Putamen (tissue), 1 donor: ENCODE measurements around the gene PORCN.
"Not testable (repeated sequence)": the region's sequence is repeated elsewhere in the genome, so short reads cannot be mapped to it uniquely, and the experiment has no call there.

Experiments used
- DNase-seq: peaks from one replicate; pipeline ENCODE4 v3.0.0-alpha.2; 2016; ENCODE audit warnings: low spot score

Gene PORCN

GRCh38 chrX:48540480-48540879 lies 31.7 kb downstream of the PORCN start:
- DNase-seq = no peak

GRCh38 chrX:48541140-48541814 lies 32.5 kb downstream of the PORCN start:
- DNase-seq = no peak

GRCh38 chrX:48548871-48549270 lies 40.1 kb downstream of the PORCN start:
- no peak for DNase-seq

- DNase-seq = not testable (repeated sequence)
These were observed 47.0 kb downstream of the PORCN start for GRCh38 chrX:48555731-48556325.

- no peak for DNase-seq
These were observed 49.5 kb downstream of the PORCN start for GRCh38 chrX:48558271-48558670.

GRCh38 chrX:48559636-48560035 lies 50.8 kb downstream of the PORCN start:
- DNase-seq = no peak

GRCh38 chrX:48560056-48560455 lies 51.3 kb downstream of the PORCN start:
- DNase-seq = no peak

GRCh38 chrX:48560681-48561080 lies 51.9 kb downstream of the PORCN start:
- no peak for DNase-seq

GRCh38 chrX:48569958-48570357 lies 61.2 kb downstream of the PORCN start:
- no peak for DNase-seq
